HG03354 (cell line): ENCODE data around the gene CEP20.
"Not testable (repeated sequence)": the region's sequence is repeated elsewhere in the genome, so short reads cannot be mapped to it uniquely, and the experiment has no call there.

Experiments used
- ATAC-seq: cut with Tn5 transposase; IDR thresholded peaks from one replicate; pipeline ENCODE4 v1.9.1; 2021; ENCODE audit warnings: mild to moderate bottlenecking; ENCODE audit not compliant: unreplicated experiment, poor library complexity, severe bottlenecking

CEP20 gene

GRCh38 chr16:15865742-15866141 is 22.7 kb downstream of the CEP20 start:
- ATAC-seq = no peak

- no peak for ATAC-seq
Observed at GRCh38 chr16:15864939-15865338, 23.5 kb downstream of the CEP20 start.

GRCh38 chr16:15861996-15862395 is 26.4 kb downstream of the CEP20 start:
- no peak for ATAC-seq

GRCh38 chr16:15858921-15859668 is 29.3 kb downstream of the CEP20 start:
- no peak for ATAC-seq

- ATAC-seq = no peak
Observed at GRCh38 chr16:15857724-15858560, 30.5 kb downstream of the CEP20 start.

- ATAC-seq = no peak
Observed at GRCh38 chr16:15856901-15857698, 31.3 kb downstream of the CEP20 start, which contains the start of gene MYH11. TSS of gene MYH11 (minus strand) at chr16:15857028. CDS start at chr16:15838252, 18,776 bp downstream.

GRCh38 chr16:15856182-15856581 is 32.2 kb downstream of the CEP20 start:
- ATAC-seq = no peak

GRCh38 chr16:15855704-15856003 is 32.7 kb downstream of the CEP20 start:
- ATAC-seq = peak; percentile 74

- peak; percentile 18 for ATAC-seq
Observed at GRCh38 chr16:15854906-15855703, 33.3 kb downstream of the CEP20 start.

- ATAC-seq = no peak
Observed at GRCh38 chr16:15854061-15854460, 34.3 kb downstream of the CEP20 start.

- no peak for ATAC-seq
Observed at GRCh38 chr16:15853021-15853420, 35.4 kb downstream of the CEP20 start.

GRCh38 chr16:15850555-15850954 is 37.8 kb downstream of the CEP20 start:
- not testable (repeated sequence) for ATAC-seq

GRCh38 chr16:15849209-15849981 is 39.0 kb downstream of the CEP20 start:
- ATAC-seq = no peak

- ATAC-seq = no peak
Observed at GRCh38 chr16:15847611-15848175, 40.7 kb downstream of the CEP20 start.

GRCh38 chr16:15846510-15846909 is 41.9 kb downstream of the CEP20 start:
- no peak for ATAC-seq

GRCh38 chr16:15843635-15844279 is 44.6 kb downstream of the CEP20 start:
- ATAC-seq = no peak

- ATAC-seq = not testable (repeated sequence)
Observed at GRCh38 chr16:15839204-15839603, 49.2 kb downstream of the CEP20 start.

GRCh38 chr16:15837761-15838160 is 50.6 kb downstream of the CEP20 start:
- no peak for ATAC-seq
